H1 (cell line): ENCODE data around the gene GIMAP2. TPM values are rescaled to one million over a fixed set of nuclear protein-coding genes. Genes with fewer than 3 reads are reported as not detected.

Experiments
- CHD7 ChIP-seq: fragments of 300-600 bp; sonication (generic); IDR thresholded peaks from 2 replicates; pipeline ENCODE4 v1.7.1; 2012; ENCODE audit warnings: low read length, moderate library complexity, mild to moderate bottlenecking, inconsistent platforms; ENCODE audit not compliant: insufficient replicate concordance
- MAX ChIP-seq: IDR thresholded peaks from 2 replicates; pipeline ENCODE4 v1.6.1; 2012; ENCODE audit warnings: inconsistent platforms
- SP2 ChIP-seq: IDR thresholded peaks from 2 replicates; pipeline ENCODE4 v1.6.1; 2012; ENCODE audit warnings: mild to moderate bottlenecking, low read length, inconsistent platforms
- polyA plus RNA-seq, 7 experiments: library from polyadenylated mRNA; depleted of rRNA in 3 of 7; stranded (reverse) in 5 of 7; unstranded in 2 of 7; fragments of >200 nt in 5 of 7; fragments of 200-250 nt in 2 of 7; gene quantifications; 1 replicate in 5 of 7; 2 replicates in 1 of 7; 4 replicates in 1 of 7; pipeline versions ENCODE4 v1.2.1 to v1.2.3, GENCODE V29; 2011 to 2013; ENCODE audit warnings: missing spikeins in 2 of 7, mixed read lengths in 2 of 7
- total RNA-seq: library from RNA; stranded (reverse); fragmentation: NEBNext Ultra II Directional; extraction: Animal tissue kit (Norgen Biotek cat#: 25700); gene quantifications from 2 replicates; pipeline ENCODE4 v1.2.1, GENCODE V29; 2021

Gene GIMAP2
- total and polyA plus RNA-seq, 2 of the 8 experiments (the other 6 are each of a cell fraction or from before 2014, with no cell fraction given), result not detected

GRCh38 chr7:150715738-150716137 lies 30.2 kb downstream of the GIMAP2 start (continued):
- TF ChIP-seq CHD7 (no peak), SP2 (no peak), MAX (no peak)
